SIG-M5 treated with dmso at 0.1 percent for 504 hours (cell line): ENCODE results near the gene GRK4.
A peak's percentile ranks its signal among the peaks of the same experiment; 100 is the strongest.
"Not testable (repeated sequence)": the region's sequence is repeated elsewhere in the genome, so short reads cannot be mapped to it uniquely, and the experiment has no call there.

Source experiments
- DNase-seq: peaks from one replicate; lab custom pipeline; 2025; ENCODE audit not compliant: unreplicated experiment; lab: John Stamatoyannopoulos, UW

The GRK4 gene

GRCh38 chr4:2941138-2942036 is 22.0 kb upstream of the GRK4 start:
- no peak for DNase-seq

GRCh38 chr4:2942037-2942531 is 21.3 kb upstream of the GRK4 start:
- no peak for DNase-seq

GRCh38 chr4:2942532-2943363 is 20.6 kb upstream of the GRK4 start:
- DNase-seq: no peak

- DNase-seq: no peak
Measured at GRCh38 chr4:2943364-2944090, 19.8 kb upstream of the GRK4 start.

GRCh38 chr4:2944091-2944482 is 19.3 kb upstream of the GRK4 start:
- DNase-seq: no peak

- no peak for DNase-seq
Measured at GRCh38 chr4:2944586-2945526, 18.5 kb upstream of the GRK4 start.

GRCh38 chr4:2945619-2946604 is 17.5 kb upstream of the GRK4 start:
- not testable (repeated sequence) for DNase-seq

GRCh38 chr4:2946812-2947600 is 16.4 kb upstream of the GRK4 start:
- no peak for DNase-seq

GRCh38 chr4:2947926-2948325 is 15.4 kb upstream of the GRK4 start:
- no peak for DNase-seq

GRCh38 chr4:2948895-2949781 is 14.2 kb upstream of the GRK4 start:
- DNase-seq: peak; percentile 29

- no peak for DNase-seq
Measured at GRCh38 chr4:2949782-2950125, 13.6 kb upstream of the GRK4 start.

GRCh38 chr4:2950221-2950989 is 13.0 kb upstream of the GRK4 start:
- DNase-seq: no peak

GRCh38 chr4:2953496-2953895 is 9.9 kb upstream of the GRK4 start:
- DNase-seq: no peak

- no peak for DNase-seq
Measured at GRCh38 chr4:2954358-2955185, 8.8 kb upstream of the GRK4 start.

- not testable (repeated sequence) for DNase-seq
Measured at GRCh38 chr4:2955186-2956044, 8.0 kb upstream of the GRK4 start.
